Lung microvascular endothelial cell (primary cell): ENCODE results near the gene ZNF574. TPM values are rescaled to one million over a fixed set of nuclear protein-coding genes. Genes with fewer than 3 reads are reported as not detected.

Experiments used
- DNase-seq, 2 donors: peaks; one replicate each; pipeline versions ENCODE4 v3.0.0 to v3.0.0-alpha.2; 2010; ENCODE audit warnings: low read depth in 2 of 2
- total RNA-seq: library from RNA; depleted of rRNA; stranded (reverse); fragments of >200 nt; gene quantifications from 2 replicates; pipeline ENCODE4 v1.2.1, GENCODE V29; 2014

The ZNF574 gene
- total RNA-seq, 1 donor from 2014 or later = 9.1 TPM

- no peak for DNase-seq
Observed at GRCh38 chr19:42124386-42124901, 48.5 kb downstream of the ZNF574 start.

- DNase-seq = no peak
Observed at GRCh38 chr19:42125536-42125935, 49.6 kb downstream of the ZNF574 start.

- DNase-seq = no peak
Observed at GRCh38 chr19:42126574-42126973, 50.6 kb downstream of the ZNF574 start.

- DNase-seq = no peak
Observed at GRCh38 chr19:42129399-42130253, 53.7 kb downstream of the ZNF574 start.

- DNase-seq = no peak
Observed at GRCh38 chr19:42130254-42130573, 54.2 kb downstream of the ZNF574 start.

Other genes starting within 250 kb of the ZNF574 start
- gene LYPD4, start 231.5 kb upstream of the ZNF574 start, total RNA-seq = not detected in 2 replicates
- gene DMRTC2, start 231.1 kb upstream of the ZNF574 start, total RNA-seq = not detected in 2 replicates
- gene RPS19, start 215.9 kb upstream of the ZNF574 start, total RNA-seq = 1,113 and 1,209 TPM in 2 replicates
- gene CD79A, start 198.9 kb upstream of the ZNF574 start, total RNA-seq = not detected in 2 replicates
- 24.0 and 34.7 TPM in 2 replicates for gene ARHGEF1, start 193.0 kb upstream of the ZNF574 start, total RNA-seq
- not detected in 2 replicates for gene ERFL, start 147.7 kb upstream of the ZNF574 start, total RNA-seq
- 125 and 173 TPM in 2 replicates for gene RABAC1, start 116.8 kb upstream of the ZNF574 start, total RNA-seq
- gene ATP1A3, start 81.9 kb upstream of the ZNF574 start, total RNA-seq = under 0.01 TPM in 1 of 2 replicates, not detected in the other
- not detected in 2 replicates for gene GRIK5, start 6.0 kb upstream of the ZNF574 start, total RNA-seq
- 0.20 and 0.22 TPM in 2 replicates for gene POU2F2, start 56.3 kb downstream of the ZNF574 start, total RNA-seq
- 15.0 and 18.3 TPM in 2 replicates for gene DEDD2, start 141.5 kb downstream of the ZNF574 start, total RNA-seq
- 4.6 and 6.5 TPM in 2 replicates for gene ZNF526, start 144.1 kb downstream of the ZNF574 start, total RNA-seq
- 8.3 and 11.3 TPM in 2 replicates for gene GSK3A, start 166.4 kb downstream of the ZNF574 start, total RNA-seq
- 17.9 and 19.2 TPM in 2 replicates for gene ERF, start 179.0 kb downstream of the ZNF574 start, total RNA-seq
- gene CIC, start 193.1 kb downstream of the ZNF574 start, total RNA-seq = 9.3 and 10.0 TPM in 2 replicates
- gene PRR19, start 226.0 kb downstream of the ZNF574 start, total RNA-seq = 0.20 and 0.44 TPM in 2 replicates
- gene PAFAH1B3, start 226.5 kb downstream of the ZNF574 start, total RNA-seq = 26.8 and 29.6 TPM in 2 replicates
- gene TMEM145, start 237.1 kb downstream of the ZNF574 start, total RNA-seq = not detected in 2 replicates
- gene MEGF8, start 249.5 kb downstream of the ZNF574 start, total RNA-seq = 17.7 and 25.0 TPM in 2 replicates